ENCODE data around the gene GREM2. TPM values are rescaled to one million over a fixed set of nuclear protein-coding genes. Genes with fewer than 3 reads are reported as not detected.

GREM2 gene
- total RNA-seq, 1 experiment from 2014 or later, result not detected

DNA sequence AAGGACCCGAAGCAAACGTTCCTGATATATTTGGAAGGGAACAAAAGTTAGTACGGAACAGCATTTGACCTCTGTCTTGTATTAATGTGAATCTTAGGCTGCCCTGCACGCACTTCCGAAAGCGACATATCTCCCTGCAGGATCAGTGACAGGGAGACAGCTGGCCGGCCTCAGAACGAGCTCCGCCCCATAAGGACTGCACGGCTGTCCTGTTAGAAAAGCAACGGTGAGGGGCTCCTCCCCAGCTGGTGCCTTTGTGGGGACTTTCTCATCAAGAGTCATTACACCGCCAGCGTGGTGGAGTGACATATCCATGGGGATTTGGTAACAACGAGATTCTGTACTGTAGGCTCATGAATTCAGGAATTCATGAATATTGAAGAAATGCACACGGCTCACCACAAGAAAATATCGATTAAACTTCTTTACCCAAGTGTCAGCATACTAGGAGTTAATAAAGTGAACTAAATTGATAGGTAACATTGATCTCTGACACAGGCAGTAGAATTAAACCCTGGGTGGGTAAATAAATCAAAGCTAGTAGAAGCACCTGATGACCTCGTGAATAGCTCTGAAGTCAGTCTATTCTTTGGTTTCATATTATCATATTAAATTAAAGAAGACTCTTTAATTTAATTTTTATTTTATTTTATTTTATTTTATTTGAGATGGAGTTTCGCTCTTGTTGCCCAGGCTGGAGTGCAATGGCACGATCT is 8.1 kb upstream of the GREM2 start:
- ATAC-seq, result no peak
- H3K4me3 ChIP-seq (ENCODE audit: low read depth in 2 of 2, low read length in 2 of 2), result no peak overlapping the region
- in situ Hi-C loops (cut with HindIII; ENCODE audit: low pct_unique_long_range_greater_than_20kb, low sequenced_read_pairs), result no loop called here

DNA sequence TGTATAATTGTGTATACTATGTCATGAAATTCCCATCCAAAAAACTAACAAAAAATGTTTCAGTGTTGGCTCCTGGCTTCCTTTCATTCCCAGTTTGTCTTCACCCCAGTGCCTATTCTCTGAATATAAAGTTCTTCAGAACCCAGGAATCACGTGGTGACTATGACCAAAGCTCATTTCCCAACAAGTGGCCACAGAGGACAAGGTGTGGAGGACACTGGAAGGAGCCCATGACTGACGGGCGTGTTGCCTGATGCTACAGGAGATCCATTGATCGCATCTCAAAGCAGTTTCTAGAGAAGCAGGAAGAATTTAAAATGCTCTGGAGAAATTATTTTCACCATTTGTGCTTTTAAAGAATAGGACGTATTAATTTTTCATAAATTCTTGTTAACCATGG is 7.4 kb upstream of the GREM2 start:
- TF ChIP-seq, protein P1, sequence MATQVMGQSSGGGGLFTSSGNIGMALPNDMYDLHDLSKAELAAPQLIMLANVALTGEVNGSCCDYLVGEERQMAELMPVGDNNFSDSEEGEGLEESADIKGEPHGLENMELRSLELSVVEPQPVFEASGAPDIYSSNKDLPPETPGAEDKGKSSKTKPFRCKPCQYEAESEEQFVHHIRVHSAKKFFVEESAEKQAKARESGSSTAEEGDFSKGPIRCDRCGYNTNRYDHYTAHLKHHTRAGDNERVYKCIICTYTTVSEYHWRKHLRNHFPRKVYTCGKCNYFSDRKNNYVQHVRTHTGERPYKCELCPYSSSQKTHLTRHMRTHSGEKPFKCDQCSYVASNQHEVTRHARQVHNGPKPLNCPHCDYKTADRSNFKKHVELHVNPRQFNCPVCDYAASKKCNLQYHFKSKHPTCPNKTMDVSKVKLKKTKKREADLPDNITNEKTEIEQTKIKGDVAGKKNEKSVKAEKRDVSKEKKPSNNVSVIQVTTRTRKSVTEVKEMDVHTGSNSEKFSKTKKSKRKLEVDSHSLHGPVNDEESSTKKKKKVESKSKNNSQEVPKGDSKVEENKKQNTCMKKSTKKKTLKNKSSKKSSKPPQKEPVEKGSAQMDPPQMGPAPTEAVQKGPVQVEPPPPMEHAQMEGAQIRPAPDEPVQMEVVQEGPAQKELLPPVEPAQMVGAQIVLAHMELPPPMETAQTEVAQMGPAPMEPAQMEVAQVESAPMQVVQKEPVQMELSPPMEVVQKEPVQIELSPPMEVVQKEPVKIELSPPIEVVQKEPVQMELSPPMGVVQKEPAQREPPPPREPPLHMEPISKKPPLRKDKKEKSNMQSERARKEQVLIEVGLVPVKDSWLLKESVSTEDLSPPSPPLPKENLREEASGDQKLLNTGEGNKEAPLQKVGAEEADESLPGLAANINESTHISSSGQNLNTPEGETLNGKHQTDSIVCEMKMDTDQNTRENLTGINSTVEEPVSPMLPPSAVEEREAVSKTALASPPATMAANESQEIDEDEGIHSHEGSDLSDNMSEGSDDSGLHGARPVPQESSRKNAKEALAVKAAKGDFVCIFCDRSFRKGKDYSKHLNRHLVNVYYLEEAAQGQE (IDR thresholded peaks at IDR 0.05; ENCODE audit: insufficient read depth in 1 of 2, low read depth in 2 of 2, low read length in 1 of 2), result no peak
- TF ChIP-seq CTCF (IDR thresholded peaks at IDR 0.05), result no peak
- no peak for TF ChIP-seq POLR2AphosphoS5 (IDR thresholded peaks at IDR 0.05; ENCODE audit: low read depth, low read length)
- no TSS peak for BruUV-seq (replicated peaks)
- H3K27me3 ChIP-seq (ENCODE audit: control insufficient read depth, insufficient read depth, low read length), result no peaks in the 10 kb centered on the region
- no peaks in the 10 kb centered on the region for H3K4me1 ChIP-seq (ENCODE audit: control insufficient read depth, insufficient read depth, low read length)
- in situ Hi-C loops (cut with HindIII; ENCODE audit: low pct_unique_long_range_greater_than_20kb, low sequenced_read_pairs), result no loop called here
- no peaks in the 10 kb centered on the region for H3K36me3 ChIP-seq (ENCODE audit: control insufficient read depth, insufficient read depth, low read length)
- ATAC-seq (no peak), DNase-seq (ENCODE audit: low read depth, low spot score) (no peak)
- ChIA-PET POLR2A (no interaction called here), CTCF (no interaction called here)
- no peaks in the 10 kb centered on the region for H3K9me3 ChIP-seq (ENCODE audit: control insufficient read depth, insufficient read depth, low read depth, low read length)
- H3K4me3 ChIP-seq (ENCODE audit: low read depth in 2 of 2, low read length in 2 of 2), result no peak overlapping the region
- H3K27ac ChIP-seq (ENCODE audit: low read length), result no peak overlapping the region
- intact Hi-C loops (cut with micrococcal nuclease; ENCODE audit: unreplicated experiment), result no loop called here

More for the DNA sequence above, 8.1 kb upstream of the GREM2 start:
- CTCF ChIA-PET, result no interaction called here
- no TSS peak for BruUV-seq (replicated peaks)
- no peaks in the 10 kb centered on the region for H3K36me3 ChIP-seq (ENCODE audit: control insufficient read depth, insufficient read depth, low read length)
- TF ChIP-seq CTCF (IDR thresholded peaks at IDR 0.05) (no peak), POLR2AphosphoS5 (IDR thresholded peaks at IDR 0.05; ENCODE audit: low read depth, low read length) (no peak), SIN3A (IDR thresholded peaks at IDR 0.05; ENCODE audit: borderline replicate concordance, insufficient read depth, low read depth, low read length) (no peak), TCF7L2 (IDR thresholded peaks at IDR 0.05; ENCODE audit: low read depth, low read length) (no peak)
- TF ChIP-seq, protein P1 (IDR thresholded peaks at IDR 0.05; ENCODE audit: insufficient read depth in 1 of 2, low read depth in 2 of 2, low read length in 1 of 2), result no peak
- no peaks in the 10 kb centered on the region for H3K27me3 ChIP-seq (ENCODE audit: control insufficient read depth, insufficient read depth, low read length)
- DNase-seq (ENCODE audit: low read depth, low spot score), result no peak
- no peaks in the 10 kb centered on the region for H3K9me3 ChIP-seq (ENCODE audit: control insufficient read depth, insufficient read depth, low read depth, low read length)
- no peak overlapping the region for H3K27ac ChIP-seq (ENCODE audit: low read length)
- POLR2A ChIA-PET, result no interaction called here
- intact Hi-C loops (cut with micrococcal nuclease; ENCODE audit: unreplicated experiment), result no loop called here
- H3K4me1 ChIP-seq (ENCODE audit: control insufficient read depth, insufficient read depth, low read length), result no peaks in the 10 kb centered on the region
